Liver (tissue), 3 donors: Measurements from ENCODE around the gene PEMT.

Experiments used
- ATF3 ChIP-seq: IDR thresholded peaks from 2 replicates; pipeline ENCODE4 v1.6.1; 2016; ENCODE audit warnings: antibody characterized with exemption
- CTCF ChIP-seq: fragments of 150-350 bp; IDR thresholded peaks from 2 replicates; pipeline ENCODE4 v1.5.1; 2017; ENCODE audit warnings: improper control_type of control experiment, low read depth, low read length; ENCODE audit not compliant: missing input control
- EGR1 ChIP-seq, 2 donors: IDR thresholded peaks; 2 replicates each; pipeline ENCODE4 v1.6.1; 2016 to 2018; ENCODE audit warnings: antibody characterized with exemption in 2 of 2, low read depth in 2 of 2
- GABPA ChIP-seq, 2 donors: IDR thresholded peaks in 1 of 2; conservative IDR thresholded peaks in 1 of 2; 2 replicates each; pipeline ENCODE4 v1.6.1; 2016; ENCODE audit warnings: antibody characterized with exemption in 2 of 2, mild to moderate bottlenecking in 1 of 2, moderate library complexity in 1 of 2
- HNF4A ChIP-seq, 2 donors: conservative IDR thresholded peaks; 2 replicates each; pipeline ENCODE4 v1.6.1; 2016; ENCODE audit warnings: antibody characterized with exemption in 2 of 2, mild to moderate bottlenecking in 2 of 2
- HNF4G ChIP-seq: IDR thresholded peaks from 2 replicates; pipeline ENCODE4 v1.6.1; 2016; ENCODE audit warnings: antibody characterized with exemption
- JUND ChIP-seq, 2 donors: IDR thresholded peaks; 2 replicates each; pipeline ENCODE4 v1.6.1; 2016; ENCODE audit warnings: antibody characterized with exemption in 2 of 2
- MAX ChIP-seq: IDR thresholded peaks from 2 replicates; pipeline ENCODE4 v1.6.1; 2016; ENCODE audit warnings: antibody characterized with exemption
- RAD21 ChIP-seq, 2 donors: IDR thresholded peaks; 2 replicates each; pipeline ENCODE4 v1.6.1; 2016; ENCODE audit warnings: antibody characterized with exemption in 2 of 2, mild to moderate bottlenecking in 2 of 2
- REST ChIP-seq: IDR thresholded peaks from 2 replicates; pipeline ENCODE4 v1.6.1; 2016; ENCODE audit warnings: antibody characterized with exemption, mild to moderate bottlenecking
- SP1 ChIP-seq: IDR thresholded peaks from 2 replicates; pipeline ENCODE4 v1.6.1; 2018; ENCODE audit warnings: antibody characterized with exemption, mild to moderate bottlenecking
- TAF1 ChIP-seq: conservative IDR thresholded peaks from 2 replicates; pipeline ENCODE4 v1.6.1; 2016; ENCODE audit warnings: antibody characterized with exemption, mild to moderate bottlenecking
- YY1 ChIP-seq: IDR thresholded peaks from 2 replicates; pipeline ENCODE4 v1.6.1; 2016; ENCODE audit warnings: antibody characterized with exemption, mild to moderate bottlenecking
- ZBTB33 ChIP-seq: IDR thresholded peaks from 2 replicates; pipeline ENCODE4 v1.6.1; 2016; ENCODE audit warnings: antibody characterized with exemption
- donor health status: healthy.
- donor health status: healthy.

GRCh38 chr17:17557796-17558195, 33.7 kb downstream of the PEMT start:
- TF ChIP-seq YY1 (no peak), CTCF (no peak), HNF4A (conservative IDR thresholded peaks at IDR 0.05) (no peak), REST (no peak), MAX (no peak), ZBTB33 (no peak), TAF1 (no peak), HNF4G (no peak), SP1 (no peak), GABPA (IDR thresholded peaks at IDR 0.05 in 1 of 2, conservative IDR thresholded peaks at IDR 0.05 in 1 of 2) (no peak), RAD21 (IDR thresholded peaks at IDR 0.05) (no peak), EGR1 (IDR thresholded peaks at IDR 0.05; ENCODE audit: low read depth in 2 of 2) (no peak), JUND (IDR thresholded peaks at IDR 0.05) (no peak), ATF3 (no peak)
